ENCODE data around the gene SKAP1.

The SKAP1 gene

GRCh38 chr17:48283411-48283810, 146.6 kb downstream of the SKAP1 start:
- peaks cover 14% of the 10 kb centered on the region for H3K27me3 ChIP-seq (ENCODE audit: insufficient read depth, poor library complexity, severe bottlenecking)
- no peak overlapping the region for H3K4me3 ChIP-seq (replicated peaks; ENCODE audit: insufficient read depth, low read length)
- TF ChIP-seq SPI1 (IDR thresholded peaks at IDR 0.05; ENCODE audit: borderline replicate concordance, low read depth), result no peak
- TF ChIP-seq CTCF (IDR thresholded peaks at IDR 0.05; ENCODE audit: insufficient read depth, low read length), result no peak
- TF ChIP-seq REST (IDR thresholded peaks at IDR 0.05; ENCODE audit: insufficient replicate concordance, low read depth), result no peak
- TF ChIP-seq GABPA (IDR thresholded peaks at IDR 0.05; ENCODE audit: low read depth), result no peak
- TF ChIP-seq POLR2AphosphoS5 (IDR thresholded peaks at IDR 0.05; ENCODE audit: low read depth), result no peak
- H3K27ac ChIP-seq (replicated peaks), result no peak overlapping the region
- DNase-seq (ENCODE audit: low read depth in 1 of 2, low spot score in 1 of 2), result no peak

GRCh38 chr17:48282303-48282702, 147.7 kb downstream of the SKAP1 start:
- H3K27ac ChIP-seq (replicated peaks), result no peak overlapping the region
- TF ChIP-seq REST (IDR thresholded peaks at IDR 0.05; ENCODE audit: insufficient replicate concordance, low read depth) (no peak), CTCF (IDR thresholded peaks at IDR 0.05; ENCODE audit: insufficient read depth, low read length) (no peak), SPI1 (IDR thresholded peaks at IDR 0.05; ENCODE audit: borderline replicate concordance, low read depth) (no peak), POLR2AphosphoS5 (IDR thresholded peaks at IDR 0.05; ENCODE audit: low read depth) (no peak), GABPA (IDR thresholded peaks at IDR 0.05; ENCODE audit: low read depth) (no peak)
- peaks cover 22% of the 10 kb centered on the region for H3K27me3 ChIP-seq (ENCODE audit: insufficient read depth, poor library complexity, severe bottlenecking)
- no peak overlapping the region for H3K4me3 ChIP-seq (replicated peaks; ENCODE audit: insufficient read depth, low read length)
- DNase-seq (ENCODE audit: low read depth in 1 of 2, low spot score in 1 of 2), result no peak

GRCh38 chr17:48278760-48279491, 151.1 kb downstream of the SKAP1 start:
- peaks cover 30% of the 10 kb centered on the region for H3K27me3 ChIP-seq (ENCODE audit: insufficient read depth, poor library complexity, severe bottlenecking)
- no peak for DNase-seq (ENCODE audit: low read depth in 1 of 2, low spot score in 1 of 2)
- H3K27ac ChIP-seq (replicated peaks), result no peak overlapping the region
- no peak overlapping the region for H3K4me3 ChIP-seq (replicated peaks; ENCODE audit: insufficient read depth, low read length)
- TF ChIP-seq POLR2AphosphoS5 (IDR thresholded peaks at IDR 0.05; ENCODE audit: low read depth), result no peak
- no peak for TF ChIP-seq GABPA (IDR thresholded peaks at IDR 0.05; ENCODE audit: low read depth)
- TF ChIP-seq REST (IDR thresholded peaks at IDR 0.05; ENCODE audit: insufficient replicate concordance, low read depth), result no peak
- no peak for TF ChIP-seq SPI1 (IDR thresholded peaks at IDR 0.05; ENCODE audit: borderline replicate concordance, low read depth)
- TF ChIP-seq CTCF (IDR thresholded peaks at IDR 0.05; ENCODE audit: insufficient read depth, low read length), result no peak

Data from HL-60 (cell line).